Activated CD4-positive, alpha-beta T cell treated with anti-CD3 and anti-CD28 coated beads, Interleukin-2, amount 50 U/mL, for 4 hours (primary cell): Measurements from ENCODE around the gene IFNLR1.
A peak's percentile ranks its signal among the peaks of the same experiment; 100 is the strongest.

Source experiments
- DNase-seq, 2 experiments: peaks; one replicate each; pipeline ENCODE4 v3.0.0-alpha.2; 2020

IFNLR1 gene

GRCh38 chr1:24175033-24175755 is 11.9 kb downstream of the IFNLR1 start:
- DNase-seq, result no peak

DNA sequence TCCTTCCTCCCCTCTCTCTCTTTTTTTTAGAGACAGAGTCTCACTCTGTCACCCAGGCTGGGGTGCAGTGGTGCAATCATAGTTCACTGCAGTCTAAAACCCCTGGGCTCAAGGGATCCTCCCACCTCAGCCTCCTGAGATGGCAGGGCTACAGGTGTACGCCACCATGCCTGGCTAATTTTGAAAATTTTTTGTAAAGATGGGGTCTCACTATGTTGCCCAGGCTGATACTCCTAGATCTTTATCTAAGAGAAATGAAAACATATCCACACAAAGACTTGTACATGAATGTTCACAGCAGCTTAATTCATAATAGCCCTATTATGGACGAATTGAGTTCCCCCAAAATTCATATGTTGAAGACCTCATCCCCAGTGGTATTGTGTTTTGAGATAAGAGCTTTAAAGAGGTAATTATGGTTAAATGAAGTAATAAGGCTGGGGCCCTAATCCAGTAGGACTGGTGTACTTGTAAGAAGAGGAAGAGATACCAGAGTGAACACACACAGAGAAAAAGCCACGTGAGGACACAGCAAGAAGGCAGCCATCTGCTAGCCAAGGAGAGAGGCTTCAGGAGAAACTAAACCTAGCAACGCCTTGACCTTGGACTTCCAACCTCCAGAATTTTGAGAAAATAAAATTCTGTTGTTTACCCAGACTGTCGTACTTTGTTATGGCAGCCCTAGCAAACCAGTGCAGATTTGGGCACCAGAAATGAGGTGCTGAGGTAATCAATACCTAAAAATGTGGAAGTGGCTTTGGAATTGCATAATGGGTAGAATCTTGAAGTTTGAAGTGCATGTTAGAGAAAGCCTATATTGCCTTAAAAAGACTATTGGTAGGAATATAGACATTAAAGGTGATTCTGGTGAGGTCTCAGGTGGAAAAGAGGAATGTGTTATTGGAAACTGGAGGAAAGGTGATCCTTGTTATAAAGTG is 13.2 kb downstream of the IFNLR1 start:
- no peak for DNase-seq

GRCh38 chr1:24172598-24172997 is 14.5 kb downstream of the IFNLR1 start:
- DNase-seq, result no peak

- no peak for DNase-seq
These were observed 17.8 kb downstream of the IFNLR1 start for GRCh38 chr1:24169286-24169685.

DNA sequence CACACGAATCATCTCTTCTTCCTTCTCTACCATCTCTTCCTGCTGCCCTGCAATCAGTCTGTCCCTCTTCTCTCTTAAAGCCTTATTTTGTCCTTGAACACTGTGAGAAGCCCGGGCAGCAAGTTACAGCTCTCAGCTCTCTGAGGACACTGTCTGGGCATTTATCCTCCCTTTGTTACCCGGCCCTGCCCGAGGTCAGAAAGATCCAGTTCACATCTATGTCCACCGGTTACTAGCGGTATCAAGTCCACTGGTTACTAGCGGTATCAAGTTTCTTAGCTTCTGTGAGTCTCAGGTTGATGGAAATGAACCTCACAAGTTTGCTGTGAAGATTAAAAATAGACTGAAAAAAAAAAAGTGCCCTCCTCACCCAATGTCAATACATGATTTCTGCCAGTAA is 18.8 kb downstream of the IFNLR1 start:
- DNase-seq, result no peak

- DNase-seq, result no peak
These were observed 20.1 kb downstream of the IFNLR1 start for GRCh38 chr1:24167008-24167407.

- no peak for DNase-seq
These were observed 21.6 kb downstream of the IFNLR1 start for GRCh38 chr1:24165500-24165899.

- no peak for DNase-seq
These were observed 23.1 kb downstream of the IFNLR1 start for GRCh38 chr1:24164004-24164403.

GRCh38 chr1:24162201-24162600 is 24.9 kb downstream of the IFNLR1 start:
- DNase-seq, result no peak

GRCh38 chr1:24161270-24161669 is 25.8 kb downstream of the IFNLR1 start:
- DNase-seq, result no peak

DNA sequence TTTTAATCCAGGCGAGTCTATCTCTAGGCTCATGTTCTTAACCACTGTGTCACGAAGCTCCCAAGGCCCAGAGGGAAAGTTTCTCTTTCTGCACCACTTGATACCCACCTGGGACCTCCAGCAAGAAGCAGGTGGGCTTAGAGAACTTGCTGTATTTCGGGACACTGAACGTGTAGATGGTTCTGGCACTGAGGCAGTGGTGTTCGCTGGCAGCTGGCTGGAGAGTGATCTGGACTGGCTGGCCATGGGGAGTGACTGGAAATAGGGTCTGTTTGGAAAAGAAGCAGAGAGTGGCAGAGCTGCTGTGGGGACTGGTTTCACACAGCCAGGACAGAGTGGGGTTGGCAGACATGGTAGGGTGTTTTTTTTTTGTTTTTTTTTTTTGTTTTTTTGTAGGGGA is 27.7 kb downstream of the IFNLR1 start:
- DNase-seq, result no peak

DNA sequence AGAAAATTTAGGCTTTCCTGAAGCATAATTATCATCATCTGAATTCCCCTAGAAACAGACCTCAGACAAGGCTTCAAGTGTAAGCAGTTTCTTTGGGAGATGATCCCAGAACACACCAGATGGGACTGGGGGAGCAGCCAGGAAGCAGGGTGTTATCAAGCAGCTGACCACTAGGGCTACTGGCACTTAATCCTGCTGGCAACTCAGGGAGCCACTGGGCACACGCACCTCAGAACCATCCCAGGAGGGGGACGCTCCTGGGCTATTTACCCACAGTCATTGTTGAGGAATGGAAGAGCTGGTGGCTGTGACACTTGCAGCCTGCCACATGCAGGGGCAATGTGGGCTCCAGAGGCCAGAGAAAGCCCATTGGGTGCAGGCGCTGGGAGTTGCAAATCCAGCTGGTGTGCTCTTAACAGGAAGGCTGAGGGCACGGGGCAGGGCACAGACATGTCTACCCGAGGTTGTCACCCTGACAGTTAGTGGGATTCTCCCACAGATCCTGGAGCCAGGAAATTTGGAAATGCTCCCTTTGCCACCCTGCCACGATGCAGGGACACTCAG is 29.1 kb downstream of the IFNLR1 start:
- DNase-seq, result no peak

- DNase-seq, result no peak
These were observed 30.4 kb downstream of the IFNLR1 start for GRCh38 chr1:24156542-24157260.

DNA sequence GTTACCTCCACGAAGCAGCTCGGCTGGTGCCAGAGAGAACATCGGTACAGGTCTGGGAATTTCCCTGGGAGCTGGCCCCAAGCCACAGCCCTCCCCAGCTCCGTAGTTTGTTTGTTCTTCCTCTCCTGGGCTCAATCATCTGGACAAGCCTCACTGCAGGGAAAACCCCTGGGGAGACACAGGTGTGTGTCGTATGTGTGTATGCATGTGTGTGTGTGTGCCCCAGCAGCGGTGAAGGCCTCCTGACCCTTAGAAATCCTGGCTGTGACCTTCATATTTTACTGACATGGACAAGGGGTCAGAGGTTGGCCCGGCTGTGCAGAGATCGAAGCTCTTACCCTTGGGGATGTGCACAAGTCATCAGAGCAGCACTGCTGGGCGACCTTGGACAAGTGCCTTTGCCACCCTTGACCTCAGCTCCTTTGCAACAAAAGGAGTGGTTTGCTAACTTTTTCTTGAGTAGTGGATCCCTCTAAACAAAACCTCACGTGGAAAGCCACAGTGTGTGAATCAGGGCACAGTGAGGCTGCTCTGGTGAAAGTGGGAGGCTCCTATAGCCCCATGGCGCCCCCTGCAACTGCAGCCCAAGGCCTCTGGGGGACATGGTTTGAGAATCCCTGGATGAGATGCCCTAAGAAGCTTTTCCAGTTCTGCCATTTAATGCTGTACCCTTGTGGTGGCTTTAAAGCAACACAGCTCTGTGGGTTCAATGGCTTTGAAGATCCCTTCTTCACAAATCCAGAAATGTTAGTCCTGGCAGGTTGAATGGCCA is 31.9 kb downstream of the IFNLR1 start:
- DNase-seq, result no peak

DNA sequence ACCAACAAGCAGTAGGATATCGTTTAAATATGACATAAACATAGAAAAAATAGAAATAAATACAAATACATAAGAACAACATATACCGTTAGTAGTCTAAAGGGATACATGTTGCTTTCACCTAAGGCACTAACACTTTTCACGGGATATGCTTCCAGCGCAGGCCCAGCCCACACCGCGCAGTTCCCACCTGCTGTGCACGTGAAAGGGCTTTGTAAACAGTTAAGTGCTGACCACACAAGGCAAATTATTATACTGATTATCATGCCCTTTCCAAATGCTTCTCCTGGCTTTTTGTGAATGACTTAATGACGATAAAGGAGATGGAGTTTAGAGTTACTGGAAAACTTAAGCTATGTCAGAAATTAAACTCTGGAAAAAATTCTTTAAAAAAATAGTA is 32.9 kb downstream of the IFNLR1 start:
- DNase-seq, result no peak

GRCh38 chr1:24152631-24153494 is 34.2 kb downstream of the IFNLR1 start:
- no peak for DNase-seq

- DNase-seq, result no peak
These were observed 35.9 kb downstream of the IFNLR1 start for GRCh38 chr1:24151175-24151533.

GRCh38 chr1:24150234-24151174 is 36.6 kb downstream of the IFNLR1 start:
- peak; percentile 86 to 91 for DNase-seq

- DNase-seq, result peak; percentile 30
These were observed 37.2 kb downstream of the IFNLR1 start for GRCh38 chr1:24149866-24150233.

DNA sequence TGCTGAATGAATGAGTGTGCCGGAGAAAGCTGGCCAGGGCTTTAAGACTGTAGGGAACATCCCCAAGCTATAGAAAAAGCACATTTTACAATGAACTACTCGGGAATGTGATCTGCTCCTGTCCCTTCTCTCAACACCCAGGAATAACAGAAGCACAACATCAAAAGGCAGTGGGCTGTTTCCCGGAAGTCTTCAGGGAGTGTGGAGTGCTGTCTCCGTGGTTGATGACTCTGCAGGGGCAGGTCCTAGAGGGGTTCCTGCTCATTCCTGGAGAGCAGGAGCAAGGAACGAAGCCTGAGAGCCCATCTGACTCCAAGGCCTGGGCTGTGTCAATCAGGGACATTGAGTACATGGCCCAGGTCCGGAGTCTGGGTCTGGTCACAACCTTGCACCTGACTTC is 39.3 kb downstream of the IFNLR1 start:
- DNase-seq, result no peak
